HK-2 (cell line): ENCODE measurements around the gene ARFIP2.
A peak's percentile ranks its signal among the peaks of the same experiment; 100 is the strongest.
"Not testable (repeated sequence)": the region's sequence is repeated elsewhere in the genome, so short reads cannot be mapped to it uniquely, and the experiment has no call there.

Experiments
- DNase-seq: peaks from one replicate; pipeline ENCODE4 v3.0.0-alpha.2; 2018; ENCODE audit not compliant: unreplicated experiment

Gene ARFIP2

DNA sequence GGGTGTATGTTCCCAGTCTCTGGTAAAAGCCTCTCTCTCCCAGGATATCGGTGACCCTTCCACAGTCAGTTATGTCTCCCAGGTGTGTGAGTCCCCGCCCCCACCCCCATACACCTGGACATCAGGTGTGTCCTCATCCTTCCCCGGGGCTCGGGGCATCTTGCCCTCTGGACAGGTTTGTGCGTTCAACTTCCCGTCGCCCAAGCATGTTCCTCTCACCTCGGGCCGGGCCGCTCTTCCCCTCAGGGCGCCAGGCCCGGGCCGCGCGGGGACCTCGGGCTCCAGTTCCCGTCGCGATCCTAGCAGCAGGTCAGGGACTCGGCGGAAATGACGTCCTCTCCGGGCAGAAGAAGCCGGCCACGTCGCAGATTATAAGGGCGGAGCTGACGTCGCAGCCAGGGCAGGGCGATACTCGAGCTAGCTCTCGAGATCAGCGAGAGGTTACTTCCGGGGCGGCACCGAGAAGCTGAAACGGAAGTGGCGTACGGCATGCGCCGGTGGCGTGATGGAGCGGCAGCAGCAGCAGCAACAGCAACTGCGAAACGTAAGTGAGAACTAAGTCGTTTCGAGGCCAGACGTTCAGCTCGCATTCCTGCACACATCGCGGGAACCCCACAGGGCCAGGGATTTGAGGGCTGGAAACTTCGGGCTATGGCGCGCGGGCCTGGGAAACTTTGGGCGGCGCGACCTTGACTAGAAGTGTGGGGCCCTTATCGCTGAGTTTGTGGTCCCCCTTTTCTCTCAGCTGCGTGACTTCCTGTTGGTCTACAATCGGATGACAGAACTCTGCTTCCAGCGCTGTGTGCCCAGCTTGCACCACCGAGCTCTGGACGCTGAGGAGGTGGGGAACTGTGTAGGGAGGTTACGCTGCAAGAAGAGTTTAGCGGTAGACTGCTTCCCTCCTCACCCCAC is at the start of gene ARFIP2, which contains the start of gene TIMM10B:
Gene ARFIP2 (minus strand): TSS at position 320 of the 912 bp plus-strand sequence. CDS start 910 bp downstream, outside the sequence.
Gene TIMM10B (plus strand): TSS at position 490 of the 912 bp plus-strand sequence. CDS start 16 bp downstream, at position 506.
- DNase-seq: peak; percentile 91

- DNase-seq: no peak
Observed at GRCh38 chr11:6530848-6531247, 49.7 kb upstream of the ARFIP2 start.

DNA sequence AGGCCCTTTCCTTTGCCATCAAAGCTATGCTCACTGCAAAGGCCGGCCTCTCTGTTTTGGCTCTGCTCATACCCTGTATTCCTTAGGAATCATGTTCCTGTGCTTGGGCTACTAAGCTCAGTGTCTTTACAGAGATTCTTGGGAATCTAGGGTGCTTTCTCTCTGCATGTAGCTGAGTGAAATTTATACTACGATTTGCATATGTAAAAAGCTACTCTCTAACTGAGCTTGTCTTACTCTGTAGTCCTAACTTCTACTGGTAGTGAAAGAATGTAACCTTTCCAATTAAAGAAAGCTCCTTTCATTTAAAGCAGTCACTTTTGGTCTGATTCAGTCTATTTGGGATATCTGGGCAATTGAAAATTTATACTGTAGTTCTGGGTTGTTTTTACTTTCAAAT is 48.1 kb upstream of the ARFIP2 start:
- no peak for DNase-seq

DNA sequence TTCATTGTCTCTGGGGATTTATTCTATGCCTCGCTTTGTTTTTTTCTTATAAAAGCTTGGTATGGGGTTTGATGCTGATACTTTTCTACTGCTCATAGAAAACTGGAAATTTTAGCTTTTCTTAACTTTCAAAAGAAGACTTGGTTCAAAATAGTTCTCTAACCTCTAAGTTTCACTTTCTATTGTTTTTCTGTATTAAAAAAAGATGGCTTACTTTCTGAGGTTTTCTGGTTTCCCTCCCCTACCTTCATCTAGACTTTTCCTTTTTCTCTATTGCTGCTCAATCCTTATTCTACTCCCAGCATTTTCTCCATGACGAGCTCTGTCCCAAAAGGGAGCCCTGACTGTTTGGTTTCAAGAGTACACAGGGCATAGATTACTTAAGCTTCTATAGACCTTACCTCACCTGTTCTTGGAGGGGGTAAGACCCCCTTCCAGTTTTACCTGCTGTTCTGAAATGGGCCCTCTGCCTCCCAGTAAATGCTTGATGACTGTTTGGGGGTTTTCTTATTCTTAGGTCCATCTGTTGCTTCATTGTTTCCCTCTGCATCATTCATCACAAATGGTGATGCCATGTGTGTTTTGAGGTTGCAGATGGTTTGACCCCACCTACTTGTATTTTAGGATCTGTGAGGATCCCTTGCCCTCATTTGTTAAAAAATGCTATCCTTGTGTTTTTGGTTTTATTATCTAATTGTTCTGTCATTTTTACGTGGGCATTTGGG is 45.4 kb upstream of the ARFIP2 start:
- DNase-seq: no peak

GRCh38 chr11:6523253-6523652 is 42.1 kb upstream of the ARFIP2 start:
- DNase-seq: no peak

- DNase-seq: not testable (repeated sequence)
Observed at GRCh38 chr11:6521946-6522345, 40.8 kb upstream of the ARFIP2 start.

DNA sequence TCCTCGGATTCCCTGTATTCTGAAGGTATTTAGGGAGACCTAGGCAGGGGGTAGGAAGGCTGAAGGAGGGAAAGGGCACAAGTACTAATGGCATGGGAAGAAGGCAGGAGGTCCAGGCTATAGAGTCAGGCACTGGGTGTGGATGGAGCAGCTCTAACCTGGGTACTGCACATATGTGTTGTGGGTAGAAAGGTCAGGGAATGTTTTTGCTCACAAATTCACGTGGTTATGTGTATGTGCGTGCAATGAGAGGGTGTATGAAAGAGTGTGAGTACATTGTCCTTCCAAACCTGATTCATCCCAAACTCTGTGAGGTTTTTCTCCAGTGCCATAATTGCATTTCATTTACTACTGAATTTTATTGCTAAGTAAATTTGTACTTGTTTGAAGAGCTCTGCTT is 39.1 kb upstream of the ARFIP2 start:
- no peak for DNase-seq

DNA sequence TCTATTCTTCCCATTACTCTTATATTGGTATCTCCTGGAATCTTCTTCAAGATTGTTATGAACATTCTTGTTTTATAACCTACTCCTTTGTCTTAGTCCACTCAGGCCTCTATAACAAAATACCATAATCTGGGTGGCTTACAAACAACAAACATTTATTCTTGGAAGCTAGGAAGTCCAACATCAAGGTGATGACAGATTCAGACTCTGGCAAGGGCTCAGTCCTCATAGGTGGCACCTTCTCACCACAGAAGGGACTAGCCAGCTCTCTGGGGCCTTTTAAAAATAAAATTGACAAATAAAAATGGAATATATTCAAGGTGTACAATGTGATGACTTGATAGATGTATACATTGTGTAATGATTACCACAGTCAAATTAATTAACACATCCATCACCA is 35.7 kb upstream of the ARFIP2 start:
- no peak for DNase-seq

- DNase-seq: no peak
Observed at GRCh38 chr11:6505577-6506240, 24.6 kb upstream of the ARFIP2 start.

GRCh38 chr11:6504166-6504565 is 23.0 kb upstream of the ARFIP2 start:
- no peak for DNase-seq

DNA sequence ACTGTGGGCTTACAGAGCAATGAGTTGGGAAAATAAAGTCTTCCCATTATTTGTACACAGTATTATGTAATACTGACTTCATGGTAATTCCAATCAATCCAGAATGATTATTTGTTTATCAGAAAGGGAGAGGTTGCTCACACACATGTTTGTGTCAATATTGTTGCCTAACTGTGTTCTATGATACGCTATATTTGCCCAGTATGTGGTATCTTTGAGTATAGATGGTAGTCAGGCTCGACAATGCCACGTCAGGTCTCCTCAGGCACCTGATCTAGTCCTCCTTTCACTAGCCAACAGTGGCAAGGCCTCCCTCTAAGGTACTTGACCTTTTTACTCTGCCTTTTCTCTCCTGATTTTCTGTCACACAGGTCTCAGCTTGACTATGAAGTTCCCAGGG is 21.3 kb upstream of the ARFIP2 start:
- no peak for DNase-seq

- DNase-seq: no peak
Observed at GRCh38 chr11:6498544-6498943, 17.4 kb upstream of the ARFIP2 start.

- DNase-seq: no peak
Observed at GRCh38 chr11:6498121-6498520, 17.0 kb upstream of the ARFIP2 start.

- no peak for DNase-seq
Observed at GRCh38 chr11:6497069-6497839, 16.1 kb upstream of the ARFIP2 start, which contains the start of gene DNHD1. TSS of gene DNHD1 (plus strand) at chr11:6497280. CDS start at chr11:6498216, 936 bp downstream.

DNA sequence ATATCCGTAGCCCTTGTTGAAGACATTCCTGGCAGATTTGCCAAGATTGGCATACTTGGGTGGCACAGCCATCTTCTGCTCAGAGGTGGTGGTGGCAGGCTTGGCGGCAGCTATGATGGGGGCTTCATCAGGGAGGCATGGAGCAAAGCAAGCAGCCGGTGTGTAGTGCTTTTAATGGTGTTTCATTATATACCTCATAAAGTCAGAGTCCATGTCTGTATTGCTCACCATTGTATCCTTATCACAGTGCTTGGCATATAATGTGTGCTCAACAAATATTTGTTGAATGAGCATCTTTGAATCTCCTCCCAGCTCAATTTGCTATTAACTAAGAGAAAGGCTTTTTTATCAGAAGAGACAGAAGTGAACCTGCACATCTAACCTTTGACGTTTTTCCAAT is 8.2 kb upstream of the ARFIP2 start:
- DNase-seq: no peak

- DNase-seq: no peak
Observed at GRCh38 chr11:6488821-6489220, 7.7 kb upstream of the ARFIP2 start.

GRCh38 chr11:6488342-6488741 is 7.2 kb upstream of the ARFIP2 start:
- DNase-seq: no peak

DNA sequence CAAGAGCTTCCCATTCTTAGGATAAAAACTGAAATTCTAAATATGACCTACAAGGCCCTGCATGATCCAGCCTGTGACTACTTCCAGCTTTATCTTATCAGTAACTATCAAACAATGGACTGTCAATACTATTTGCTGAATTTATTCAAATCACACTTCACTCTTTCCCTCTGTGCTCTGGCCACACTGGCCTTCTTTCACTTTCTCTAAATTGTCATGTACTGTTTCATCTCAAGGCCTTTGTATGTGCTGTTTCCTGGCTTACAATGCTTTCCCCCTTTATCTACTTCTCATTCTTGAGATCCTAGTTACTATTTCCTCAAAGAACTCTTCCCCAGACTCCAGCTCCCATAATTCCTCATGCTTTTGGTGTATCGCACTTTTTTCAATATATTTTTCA is 5.8 kb upstream of the ARFIP2 start:
- no peak for DNase-seq

DNA sequence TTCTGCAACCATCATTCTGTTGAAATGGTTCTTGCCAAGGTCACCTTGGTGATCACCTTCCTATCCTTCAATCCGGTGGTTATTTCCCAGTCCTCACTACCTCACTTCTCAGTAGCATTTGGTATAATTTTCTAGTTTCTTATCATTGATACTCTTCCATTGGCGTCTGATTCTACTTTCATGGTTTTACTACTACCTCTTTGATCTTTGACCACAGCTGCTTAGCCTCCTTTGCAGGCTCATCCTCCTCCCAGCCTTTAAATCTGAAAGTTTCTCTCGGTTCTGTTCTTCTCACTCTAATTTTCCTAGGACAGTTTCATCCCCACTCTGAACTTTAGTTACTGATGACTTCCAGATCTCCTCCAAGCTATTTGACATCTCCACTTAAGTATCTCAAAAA is 5.1 kb upstream of the ARFIP2 start:
- DNase-seq: no peak

- no peak for DNase-seq
Observed at GRCh38 chr11:6485661-6486060, 4.5 kb upstream of the ARFIP2 start.

GRCh38 chr11:6483015-6483414 is 1.9 kb upstream of the ARFIP2 start:
- no peak for DNase-seq
